OCI-LY3 (cell line): ENCODE data around the gene ZNF669.

ENCODE experiments used
- CTCF ChIP-seq: fragments of 200-600, 300-600 bp; sonication (generic); IDR thresholded peaks from 2 replicates; pipeline ENCODE4 v1.5.1; 2014; ENCODE audit warnings: antibody characterized with exemption, low read length, low read depth
- EZH2phosphoT487 ChIP-seq: fragments of 200-600 bp; shearing (Covaris generic); IDR thresholded peaks from 2 replicates; pipeline ENCODE4 v1.6.1; 2018; ENCODE audit warnings: antibody characterized with exemption, mixed run types, low read depth

DNA sequence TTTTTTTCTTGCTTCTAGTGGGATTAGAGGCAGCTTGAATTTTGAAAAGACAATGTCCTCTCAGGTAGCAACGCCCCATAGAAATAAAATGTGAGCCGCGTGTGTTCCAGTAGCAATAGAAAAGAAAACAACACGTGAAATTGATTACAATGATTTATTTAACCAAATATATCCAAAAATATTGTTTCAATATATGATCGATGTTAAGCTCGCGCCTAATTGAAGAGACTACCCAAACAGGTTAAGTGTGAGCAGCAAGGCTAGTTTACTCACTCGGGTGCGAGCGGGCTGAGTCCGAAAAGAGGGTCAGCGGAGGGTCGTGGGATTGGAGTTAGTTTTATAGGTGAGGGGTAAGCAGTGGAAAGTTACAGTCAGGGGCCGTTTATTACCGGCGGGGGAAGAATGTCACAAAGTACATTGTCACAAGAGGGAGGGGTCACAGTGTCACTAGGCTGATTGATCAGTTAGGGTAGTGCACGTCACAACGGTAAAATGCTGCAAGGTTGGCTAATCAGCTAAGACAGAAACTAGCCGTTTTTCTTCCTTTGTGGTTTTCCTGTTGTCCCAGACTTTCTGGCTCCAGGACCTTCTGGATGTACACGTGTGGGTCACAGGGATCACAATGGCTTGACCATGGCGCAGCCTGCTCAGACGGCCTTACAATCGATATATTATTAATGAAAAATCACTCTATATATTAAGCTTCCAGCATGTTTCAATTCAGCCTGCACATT is 24.8 kb downstream of the ZNF669 start:
- TF ChIP-seq CTCF = no peak
- no peak for TF ChIP-seq EZH2phosphoT487
